Loucy (cell line): Measurements from ENCODE around the gene PSAPL1.

Experiments used
- H2AFZ ChIP-seq: fragments of 200-600 bp; sonication (generic); 2 replicates; pipeline ENCODE4 v1.6.0; 2016; ENCODE audit warnings: antibody characterized with exemption, mild to moderate bottlenecking, low read length, moderate library complexity
- H3F3A ChIP-seq: fragments of 200-600 bp; 2 replicates; pipeline ENCODE4 v1.6.0; 2016; ENCODE audit warnings: antibody characterized with exemption, low read depth, mild to moderate bottlenecking
- H3K27me3 ChIP-seq: fragments of 200-600 bp; sonication (generic); 2 replicates; pipeline ENCODE4 v1.6.1; 2014; ENCODE audit warnings: low read length, mild to moderate bottlenecking; ENCODE audit not compliant: insufficient read depth, poor library complexity, severe bottlenecking
- H3K36me3 ChIP-seq: fragments of 200-600 bp; sonication (generic); 2 replicates; pipeline ENCODE4 v1.6.1; 2016; ENCODE audit warnings: low read length; ENCODE audit not compliant: insufficient read depth
- H3K4me1 ChIP-seq: fragments of 200-600 bp; sonication (generic); 2 replicates; pipeline ENCODE4 v1.5.1; 2014; ENCODE audit warnings: low read length, mild to moderate bottlenecking; ENCODE audit not compliant: insufficient read depth, poor library complexity, severe bottlenecking
- H3K4me2 ChIP-seq: fragments of 200-600 bp; sonication (generic); 2 replicates; pipeline ENCODE4 v1.6.0; 2014; ENCODE audit warnings: antibody characterized with exemption, low read length, low read depth, mild to moderate bottlenecking; ENCODE audit not compliant: poor library complexity, severe bottlenecking
- H3K4me3 ChIP-seq: fragments of 200-600 bp; sonication (generic); 2 replicates; pipeline ENCODE4 v1.5.1; 2014; ENCODE audit warnings: low read length, mild to moderate bottlenecking, mixed read lengths; ENCODE audit not compliant: poor library complexity, severe bottlenecking
- H3K79me2 ChIP-seq: fragments of 200-600 bp; sonication (generic); 2 replicates; pipeline ENCODE4 v1.6.1; 2014; ENCODE audit warnings: low read length; ENCODE audit not compliant: insufficient read depth
- H3K9ac ChIP-seq: fragments of 200-600 bp; sonication (generic); 2 replicates; pipeline ENCODE4 v1.6.0; 2014; ENCODE audit warnings: mild to moderate bottlenecking, low read depth, low read length, moderate library complexity; ENCODE audit not compliant: poor library complexity, severe bottlenecking
- H3K9me2 ChIP-seq: fragments of 200-600 bp; sonication (generic); replicated peaks from 2 replicates; pipeline ENCODE4 v1.6.1; 2016; ENCODE audit warnings: low read depth, low read length, mixed read lengths
- H3K9me3 ChIP-seq: fragments of 200-600 bp; sonication (generic); 2 replicates; pipeline ENCODE4 v1.6.1; 2014; ENCODE audit warnings: mild to moderate bottlenecking, antibody characterized with exemption, low read length, low read depth; ENCODE audit not compliant: insufficient read depth
- H4K20me1 ChIP-seq: fragments of 200-600 bp; sonication (generic); 2 replicates; pipeline ENCODE4 v1.6.0; 2014; ENCODE audit warnings: antibody characterized with exemption, low read length, mild to moderate bottlenecking; ENCODE audit not compliant: insufficient read depth, poor library complexity, severe bottlenecking
- CTCF ChIP-seq: fragments of 200-600 bp; sonication (generic); conservative IDR thresholded peaks from 2 replicates; pipeline ENCODE4 v1.5.1; 2014; ENCODE audit warnings: mild to moderate bottlenecking, antibody characterized with exemption, low read length
- EZH2phosphoT487 ChIP-seq: fragments of 200-600 bp; IDR thresholded peaks from 2 replicates; pipeline ENCODE4 v1.6.1; 2018; ENCODE audit warnings: antibody characterized with exemption, mild to moderate bottlenecking, moderate library complexity, borderline replicate concordance

Gene PSAPL1

GRCh38 chr4:7472442-7473013, 37.8 kb upstream of the PSAPL1 start:
- H3F3A ChIP-seq, result no peaks in the 10 kb centered on the region
- H4K20me1 ChIP-seq, result no peaks in the 10 kb centered on the region
- no peak for TF ChIP-seq CTCF
- no peak for TF ChIP-seq EZH2phosphoT487
- H3K9me3 ChIP-seq, result peaks cover 10% of the 10 kb centered on the region; the same call in 1 of the 2 replicates
- no peaks in the 10 kb centered on the region for H3K27me3 ChIP-seq
- H3K79me2 ChIP-seq, result no peaks in the 10 kb centered on the region
- no peak overlapping the region for H3K4me2 ChIP-seq
- H3K36me3 ChIP-seq, result no peaks in the 10 kb centered on the region
- H3K9me2 ChIP-seq, result no peaks in the 10 kb centered on the region
- H3K4me3 ChIP-seq, result no peak overlapping the region
- no peaks in the 10 kb centered on the region for H3K4me1 ChIP-seq
- no peak overlapping the region for H2AFZ ChIP-seq
- H3K9ac ChIP-seq, result no peak overlapping the region

GRCh38 chr4:7470522-7471128, 35.9 kb upstream of the PSAPL1 start:
- Histone ChIP-seq H3K36me3 (no peaks in the 10 kb centered on the region), H3K4me1 (no peaks in the 10 kb centered on the region), H3K4me2 (no peak overlapping the region), H3K9ac (no peak overlapping the region), H3K27me3 (no peaks in the 10 kb centered on the region), H3F3A (no peaks in the 10 kb centered on the region), H4K20me1 (no peaks in the 10 kb centered on the region), H3K9me2 (no peaks in the 10 kb centered on the region), H3K9me3 (peaks cover 10% of the 10 kb centered on the region; the same call in 1 of the 2 replicates), H3K4me3 (no peak overlapping the region), H2AFZ (no peak overlapping the region), H3K79me2 (no peaks in the 10 kb centered on the region)
- TF ChIP-seq EZH2phosphoT487 (no peak), CTCF (no peak)

- H3F3A ChIP-seq, result no peaks in the 10 kb centered on the region
- H3K9me2 ChIP-seq, result no peaks in the 10 kb centered on the region
- H3K9me3 ChIP-seq, result peaks cover 10% of the 10 kb centered on the region; the same call in 1 of the 2 replicates
- no peaks in the 10 kb centered on the region for H3K27me3 ChIP-seq
- no peak overlapping the region for H3K4me3 ChIP-seq
- no peak overlapping the region for H2AFZ ChIP-seq
- H3K4me2 ChIP-seq, result no peak overlapping the region
- no peaks in the 10 kb centered on the region for H3K79me2 ChIP-seq
- H3K4me1 ChIP-seq, result no peaks in the 10 kb centered on the region
- H3K36me3 ChIP-seq, result no peaks in the 10 kb centered on the region
- TF ChIP-seq CTCF, result no peak
- no peak for TF ChIP-seq EZH2phosphoT487
- no peak overlapping the region for H3K9ac ChIP-seq
- no peaks in the 10 kb centered on the region for H4K20me1 ChIP-seq
Observed at GRCh38 chr4:7470111-7470510, 35.4 kb upstream of the PSAPL1 start.
